T-helper 2 cell treated with Interferon-gamma antibody and Interleukin-4, amounts not matched to agents 100 ng/mL and 5 ng/mL, for 36 hours (primary cell): Measurements from ENCODE around the gene TEX13D. TPM values are rescaled to one million over a fixed set of nuclear protein-coding genes. Genes with fewer than 3 reads are reported as not detected.
"Not testable (repeated sequence)": the region's sequence is repeated elsewhere in the genome, so short reads cannot be mapped to it uniquely, and the experiment has no call there.

ENCODE experiments used
- intact Hi-C: fragments of 100-400 bp; cut with micrococcal nuclease; formaldehyde crosslinking; loops from one replicate; pipeline ENCODE4 v1.15.1; 2023
- total RNA-seq: library from RNA; stranded (reverse); gene quantifications from 2 replicates; pipeline ENCODE4 v1.2.3, GENCODE V29; 2022

Gene TEX13D
- total RNA-seq, result not detected in 2 replicates

DNA sequence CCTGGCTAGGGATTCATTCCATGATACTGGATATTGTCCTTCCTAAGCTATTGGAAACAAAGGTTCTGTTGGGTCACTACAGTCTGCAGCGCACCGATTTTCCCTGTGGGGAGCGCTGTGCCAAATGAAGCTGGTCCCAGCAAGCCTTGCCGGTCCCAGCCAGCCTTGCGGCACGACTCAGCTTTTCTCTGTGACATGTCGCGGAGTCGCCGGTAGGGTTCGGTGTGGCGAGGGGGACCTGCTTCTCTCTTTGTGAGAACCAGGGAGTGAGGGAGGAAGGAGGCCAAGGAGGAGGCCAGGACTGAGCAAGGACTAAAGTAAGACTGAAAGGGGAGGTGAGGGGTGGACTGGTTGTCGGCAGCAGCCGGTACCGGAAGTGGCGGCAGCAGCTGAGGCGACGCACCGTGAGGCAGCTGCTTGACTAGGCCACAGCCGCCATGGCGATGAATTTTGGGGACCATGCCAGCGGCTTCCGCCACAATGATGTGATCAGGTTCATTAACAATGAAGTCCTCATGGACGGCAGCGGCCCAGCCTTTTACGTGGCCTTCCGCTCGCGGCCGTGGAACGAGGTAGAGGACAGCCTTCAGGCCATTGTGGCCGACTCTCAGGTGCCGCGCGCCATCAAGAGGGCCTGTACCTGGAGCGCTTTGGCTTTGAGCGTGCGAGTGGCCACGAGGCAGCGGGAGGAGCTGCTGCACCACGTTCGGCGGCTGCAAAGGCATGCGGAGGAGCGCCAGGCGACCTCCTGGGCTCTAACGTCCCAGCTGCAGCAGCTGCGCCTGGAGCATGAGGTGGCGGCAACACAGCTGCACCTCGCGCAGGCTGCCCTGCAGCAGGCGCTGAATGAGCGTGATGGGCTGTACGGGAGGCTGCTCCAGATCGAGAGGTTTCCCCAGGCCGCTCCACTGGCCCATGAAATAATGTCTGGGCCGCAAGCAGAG lies at the start of gene TEX13D:
Gene TEX13D (plus strand): TSS at position 180 of the 944 bp plus-strand sequence. CDS start 258 bp downstream, at position 438.
- intact Hi-C loops, result no loop called here

GRCh38 chrX:124289443-124289842 lies 43.0 kb upstream of the TEX13D start:
- intact Hi-C loops, result no loop called here

DNA sequence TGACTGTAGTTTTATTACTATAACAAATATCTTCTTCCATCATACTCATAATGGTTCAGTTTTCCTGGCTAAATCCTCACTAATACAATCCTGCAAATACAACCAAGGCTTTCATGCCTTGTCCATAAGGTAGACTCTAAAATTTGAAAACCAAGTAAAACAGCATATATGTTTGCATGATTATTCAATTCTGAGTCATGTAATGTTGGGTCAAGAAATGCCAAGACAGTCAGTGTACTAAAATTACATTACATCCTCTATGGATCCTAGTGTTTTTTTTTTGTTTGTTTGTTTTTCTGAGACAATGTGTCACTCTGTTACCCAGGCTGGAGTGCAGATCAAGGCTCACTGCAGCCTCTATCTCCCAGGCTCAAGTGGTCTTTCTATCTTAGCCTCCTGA lies 38.6 kb upstream of the TEX13D start:
- intact Hi-C loops, result no loop called here

DNA sequence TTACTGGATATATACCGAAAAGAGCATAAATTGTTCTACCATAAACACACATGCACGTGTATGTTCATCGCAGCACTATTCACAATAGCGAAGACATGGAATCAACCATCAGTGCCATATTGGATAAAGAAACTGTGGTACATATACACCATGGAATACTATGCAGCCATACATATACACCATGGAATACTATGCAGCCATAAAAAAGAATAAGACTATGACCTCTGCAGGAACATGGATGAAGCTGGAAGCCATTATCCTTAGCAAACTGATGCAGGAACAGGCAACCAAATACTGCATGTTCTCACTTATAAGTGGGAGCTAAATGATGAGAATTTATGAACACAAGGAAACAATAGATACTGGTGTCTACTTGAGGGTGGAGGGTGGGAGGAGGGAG lies 33.1 kb upstream of the TEX13D start:
- intact Hi-C loops, result not testable (repeated sequence)

DNA sequence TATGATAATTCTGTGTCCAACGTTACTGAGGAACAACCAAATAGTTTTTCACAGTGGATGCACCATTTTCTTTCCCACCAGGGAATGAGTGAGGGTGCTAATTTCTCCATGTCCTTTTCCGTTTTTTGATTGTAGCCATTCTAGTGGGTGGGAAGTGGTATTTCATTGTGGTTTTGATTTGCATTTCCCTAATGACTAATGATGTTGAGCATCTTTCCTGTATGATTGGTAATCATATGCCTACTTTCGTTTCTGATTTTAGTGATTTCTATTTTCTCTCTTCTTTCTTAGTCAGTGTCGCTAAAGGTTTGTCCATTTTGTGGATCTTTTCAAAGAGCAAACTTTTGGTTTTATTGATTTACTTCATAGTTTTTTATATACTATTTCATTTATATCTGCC lies 32.1 kb upstream of the TEX13D start:
- intact Hi-C loops, result loop anchor here (1.0 to 5.0 kb wide), 2 partner anchors 39 to 83 kb away; no protein-coding TSS in a partner anchor

GRCh38 chrX:124307253-124307907 lies 25.1 kb upstream of the TEX13D start:
- intact Hi-C loops, result no loop called here

GRCh38 chrX:124325732-124326131 lies 6.7 kb upstream of the TEX13D start:
- intact Hi-C loops, result no loop called here

DNA sequence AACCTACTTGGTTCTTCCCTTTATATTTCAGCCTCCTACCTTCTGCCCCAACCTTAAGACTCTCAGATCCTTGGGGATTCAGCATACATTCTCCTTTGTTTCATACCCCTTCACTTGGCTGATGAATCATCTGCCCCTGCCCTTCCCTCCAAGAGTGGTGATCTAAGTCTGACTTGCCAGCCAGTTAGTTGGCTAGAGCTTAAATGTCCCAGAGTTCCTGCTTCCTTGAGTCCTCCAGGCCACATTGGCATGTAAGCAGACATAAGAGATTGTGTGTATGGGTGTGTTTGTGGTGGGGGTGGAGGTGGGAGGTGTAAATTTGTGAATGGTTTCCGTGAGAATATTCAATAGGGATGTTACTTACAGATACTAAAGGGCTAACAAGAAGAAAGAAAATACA lies 3.7 kb upstream of the TEX13D start:
- intact Hi-C loops, result no loop called here

- intact Hi-C loops, result no loop called here
These were observed 1.4 kb downstream of the TEX13D start for GRCh38 chrX:124333862-124334261.

- intact Hi-C loops, result not testable (repeated sequence)
These were observed 2.1 kb downstream of the TEX13D start for GRCh38 chrX:124334555-124334954.

- intact Hi-C loops, result no loop called here
These were observed 3.1 kb downstream of the TEX13D start for GRCh38 chrX:124335598-124335997.

GRCh38 chrX:124337916-124338315 lies 5.5 kb downstream of the TEX13D start:
- intact Hi-C loops, result no loop called here

DNA sequence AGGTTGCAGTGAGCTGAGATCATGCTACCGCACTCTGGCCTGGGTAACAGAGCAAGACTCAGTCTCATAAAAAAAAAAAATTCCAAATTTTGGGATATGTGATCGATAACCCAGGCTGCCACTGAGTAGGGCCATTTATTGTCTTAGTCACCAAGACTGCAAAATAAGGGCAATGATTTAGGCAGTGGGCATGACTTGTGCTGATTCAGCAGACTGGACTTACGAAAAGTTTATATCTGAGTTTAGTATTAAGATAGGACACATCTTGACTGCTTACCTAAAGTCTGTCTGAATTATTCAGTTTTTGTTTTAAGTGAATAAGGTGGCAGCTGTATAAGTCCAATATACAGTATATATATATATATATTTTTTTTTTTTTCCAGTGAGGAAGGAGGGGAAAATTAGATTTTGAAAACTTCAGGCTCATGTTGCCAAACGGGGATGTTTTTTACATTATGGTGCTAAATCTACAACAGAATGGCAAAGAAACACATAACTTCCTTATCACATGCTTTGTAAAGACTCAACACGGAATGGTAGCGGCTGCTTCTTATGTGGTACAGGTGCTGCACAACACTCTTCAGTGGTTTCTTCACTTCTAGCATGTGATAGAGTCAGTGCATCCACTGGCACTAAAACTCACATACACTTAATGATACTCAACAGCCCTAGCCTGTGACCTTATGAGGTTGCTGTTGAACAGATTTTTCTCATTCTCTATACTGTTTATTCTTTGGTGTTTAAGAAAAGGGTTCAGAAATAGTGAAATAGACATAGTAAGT lies 6.5 kb downstream of the TEX13D start:
- intact Hi-C loops, result loop anchor here (1.0 kb wide), 1 partner anchor 39 kb away; no protein-coding TSS in a partner anchor

GRCh38 chrX:124341396-124342132 lies 9.1 kb downstream of the TEX13D start:
- intact Hi-C loops, result loop anchor here (2.0 kb wide), 2 partner anchors 17 to 103 kb away; no protein-coding TSS in a partner anchor

DNA sequence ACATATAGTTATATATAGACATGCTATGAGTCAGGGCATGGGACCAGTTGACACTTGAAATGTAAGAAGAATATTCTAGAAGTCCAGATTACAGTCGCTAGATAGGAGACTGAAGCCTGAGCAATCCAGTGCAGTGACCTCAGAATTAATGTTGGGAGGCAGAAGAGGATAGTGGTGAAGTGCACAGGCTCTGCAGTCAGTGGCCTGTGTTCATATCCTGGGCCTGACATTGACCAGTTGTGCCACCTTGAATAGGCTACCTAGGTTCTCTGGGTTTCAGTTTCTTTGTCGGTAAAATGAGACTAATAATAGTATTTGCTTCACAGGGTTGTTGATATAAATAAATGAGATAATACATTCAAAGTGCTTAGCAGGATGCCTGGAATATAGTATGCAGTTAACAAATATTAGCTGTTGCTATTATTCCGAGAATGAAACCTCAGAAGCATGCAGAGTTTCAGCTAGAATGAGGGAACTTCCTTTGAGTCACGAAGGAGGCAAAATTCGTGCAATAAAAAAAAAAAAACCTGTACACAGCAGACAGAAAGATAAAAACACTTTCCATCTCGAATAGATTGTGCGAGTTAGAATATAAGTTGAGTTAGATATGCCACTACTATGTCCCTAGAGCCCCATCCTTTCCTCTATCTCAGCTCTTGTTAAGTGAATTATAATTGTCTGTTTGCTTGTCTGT lies 9.9 kb downstream of the TEX13D start:
- intact Hi-C loops, result loop anchor here (2.0 kb wide), 2 partner anchors 16 to 104 kb away; no protein-coding TSS in a partner anchor

GRCh38 chrX:124343016-124343415 lies 10.6 kb downstream of the TEX13D start:
- intact Hi-C loops, result loop anchor here (2.0 kb wide), 2 partner anchors 16 to 104 kb away; no protein-coding TSS in a partner anchor

DNA sequence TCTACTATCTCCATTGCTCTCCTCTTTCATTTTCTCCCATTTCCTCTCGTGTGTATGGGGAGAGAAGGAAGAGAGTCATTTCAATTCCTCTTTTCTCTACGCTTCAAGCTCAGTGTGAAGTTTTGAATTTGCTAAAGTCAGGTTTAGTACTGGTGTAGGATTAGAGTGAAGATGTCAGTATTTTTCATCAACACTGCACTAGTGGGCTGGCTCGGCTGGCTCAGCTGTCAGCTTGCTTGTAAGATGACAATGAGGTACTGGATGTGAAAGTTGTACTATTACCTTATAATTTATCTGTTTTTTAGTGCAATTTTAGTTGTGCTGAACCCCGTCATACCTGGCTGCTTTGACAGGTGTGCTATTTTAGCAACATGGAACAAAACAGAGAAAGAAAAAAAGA lies 11.8 kb downstream of the TEX13D start:
- intact Hi-C loops, result no loop called here

- intact Hi-C loops, result loop anchor here (1.0 to 5.0 kb wide), 5 partner anchors 41 to 484 kb away; partner anchors contain the start of gene XIAP
These were observed 13.8 kb downstream of the TEX13D start, which contains the start of gene SH2D1A for GRCh38 chrX:124346117-124346876. TSS of gene SH2D1A (plus strand) at chrX:124346563. CDS start at chrX:124346643, 80 bp downstream.

DNA sequence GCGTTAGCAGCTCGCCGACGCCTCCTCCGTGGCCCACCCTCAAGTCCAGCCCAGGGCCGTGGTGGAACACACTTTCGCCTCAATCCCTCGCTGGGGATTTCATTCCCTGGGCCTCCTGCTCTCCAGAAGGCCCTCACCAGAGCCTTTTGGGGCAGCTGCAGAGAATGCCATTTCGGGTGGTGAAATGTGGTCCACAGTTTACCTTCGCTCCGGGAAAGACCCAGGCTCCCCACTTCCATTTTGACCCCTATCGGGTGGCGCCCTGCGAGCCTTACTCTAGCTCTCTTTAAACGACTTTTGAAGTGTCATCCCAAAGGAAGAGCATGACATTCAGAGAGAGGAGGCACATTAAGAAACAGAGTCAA lies 14.4 kb downstream of the TEX13D start:
- intact Hi-C loops, result loop anchor here (1.0 to 5.0 kb wide), 5 partner anchors 40 to 485 kb away; partner anchors contain the start of gene XIAP
